Fibroblast of skin of abdomen (primary cell): ENCODE results near the gene ASPSCR1.

Source experiments
- DNase-seq: peaks from one replicate; pipeline ENCODE4 v3.0.0-alpha.2; 2013

Gene ASPSCR1

GRCh38 chr17:82013772-82014321 is 36.4 kb downstream of the ASPSCR1 start:
- DNase-seq = no peak

GRCh38 chr17:82014432-82014831 is 37.0 kb downstream of the ASPSCR1 start:
- DNase-seq = no peak

GRCh38 chr17:82014971-82015310 is 37.5 kb downstream of the ASPSCR1 start:
- DNase-seq = no peak

GRCh38 chr17:82015311-82015971 is 38.0 kb downstream of the ASPSCR1 start:
- no peak for DNase-seq

GRCh38 chr17:82016061-82016874 is 38.8 kb downstream of the ASPSCR1 start:
- no peak for DNase-seq

GRCh38 chr17:82016875-82017459 is 39.5 kb downstream of the ASPSCR1 start:
- DNase-seq = no peak

GRCh38 chr17:82017612-82018151 is 40.3 kb downstream of the ASPSCR1 start:
- DNase-seq = no peak

GRCh38 chr17:82018152-82018988 is 40.9 kb downstream of the ASPSCR1 start:
- no peak for DNase-seq

GRCh38 chr17:82018989-82019689 is 41.7 kb downstream of the ASPSCR1 start:
- DNase-seq = no peak

- peak; percentile 32 for DNase-seq
Measured at GRCh38 chr17:82019690-82020571, 42.5 kb downstream of the ASPSCR1 start.

GRCh38 chr17:82020572-82021106 is 43.2 kb downstream of the ASPSCR1 start:
- no peak for DNase-seq

GRCh38 chr17:82021107-82021899 is 43.9 kb downstream of the ASPSCR1 start:
- DNase-seq = peak; percentile 62

GRCh38 chr17:82021900-82022309 is 44.5 kb downstream of the ASPSCR1 start:
- no peak for DNase-seq

GRCh38 chr17:82022310-82022980 is 45.0 kb downstream of the ASPSCR1 start, which contains the start of gene CENPX:
TSS of gene CENPX (minus strand) at chr17:82022878. CDS start at chr17:82022861, 17 bp downstream.
- DNase-seq = no peak

- DNase-seq = peak; percentile 100
Measured at GRCh38 chr17:82022981-82023446, 45.6 kb downstream of the ASPSCR1 start, which contains the start of gene LRRC45. TSS of gene LRRC45 (plus strand) at chr17:82023305. CDS start at chr17:82023644, 339 bp downstream.

GRCh38 chr17:82023447-82024241 is 46.2 kb downstream of the ASPSCR1 start:
- DNase-seq = no peak

GRCh38 chr17:82024859-82025258 is 47.4 kb downstream of the ASPSCR1 start:
- no peak for DNase-seq
